NCI-H2107 (cell line): ENCODE data around the gene OR9G4.

Source experiments
- DNase-seq: peaks from one replicate; lab custom pipeline; 2025; lab: John Stamatoyannopoulos, UW

The OR9G4 gene

GRCh38 chr11:56748597-56748996 lies at the start of gene OR9G4:
TSS of gene OR9G4 (minus strand) at chr11:56748697. CDS start at chr11:56743766, 4,931 bp downstream.
- DNase-seq: no peak

DNA sequence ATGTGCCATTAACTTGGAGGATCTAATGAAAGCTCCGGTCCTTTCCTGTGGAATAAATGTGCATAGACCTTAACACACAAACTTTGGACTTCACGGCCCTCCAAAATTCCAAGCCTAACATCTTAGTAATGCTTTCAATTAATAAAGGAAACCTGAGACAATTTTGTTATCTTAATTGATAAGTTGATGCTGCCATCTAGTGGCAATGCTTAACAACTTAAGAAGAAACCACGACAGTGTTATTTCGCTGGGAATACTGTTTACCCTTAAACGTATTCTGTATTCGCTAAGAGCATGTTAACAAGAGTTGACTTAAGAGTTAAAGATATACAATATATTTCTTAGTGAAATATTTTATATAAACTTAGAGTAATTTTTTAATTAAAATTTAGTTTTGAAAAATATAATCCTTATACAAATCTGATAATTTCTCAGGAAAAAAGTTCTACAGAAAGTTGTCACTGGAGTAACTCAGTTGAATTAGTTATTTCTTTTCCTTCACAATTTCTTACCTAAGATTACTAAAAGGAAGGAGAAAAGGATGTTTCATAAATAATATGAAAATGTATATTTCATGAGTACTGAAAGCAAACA lies 35.0 kb upstream of the OR9G4 start:
- DNase-seq: peak; percentile 18

GRCh38 chr11:56782167-56782847 lies 33.8 kb upstream of the OR9G4 start:
- no peak for DNase-seq

DNA sequence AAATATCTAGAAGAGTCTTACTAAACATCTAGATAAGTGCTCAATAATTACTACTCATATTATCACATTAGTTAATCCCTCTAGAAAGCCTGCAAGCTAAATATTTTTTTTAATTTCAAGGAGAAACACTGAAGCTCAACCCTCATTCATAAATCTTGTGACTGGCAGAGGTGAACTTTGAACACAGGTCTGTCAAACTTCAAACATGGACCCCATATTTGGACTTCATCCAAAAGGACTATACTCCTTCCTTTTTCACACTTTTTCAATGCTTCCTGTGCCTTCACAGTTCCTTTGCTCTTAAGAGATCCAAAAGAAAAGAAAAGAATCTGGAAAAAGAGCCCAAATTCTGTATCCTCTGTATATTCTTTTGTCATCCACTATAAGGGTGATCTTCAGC lies 28.3 kb upstream of the OR9G4 start:
- DNase-seq: no peak

DNA sequence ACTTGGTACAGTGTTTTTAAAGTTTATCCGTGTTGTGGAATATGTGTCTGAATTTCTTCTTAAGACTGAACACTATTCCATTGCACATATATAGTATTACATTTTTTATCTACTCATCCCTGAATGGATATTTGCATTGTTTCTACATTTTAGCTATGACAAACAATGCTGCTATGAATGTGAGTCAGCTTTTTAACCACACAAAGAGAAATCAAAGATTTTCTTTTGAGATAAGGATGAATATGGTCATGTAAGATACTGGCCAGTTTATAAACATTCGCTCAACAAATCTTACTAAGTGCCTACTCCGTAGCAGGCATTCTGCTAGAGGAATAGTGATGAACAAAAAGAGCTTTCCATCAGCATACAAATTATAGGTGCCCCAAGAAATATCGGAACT lies 16.5 kb upstream of the OR9G4 start:
- DNase-seq: no peak

GRCh38 chr11:56751480-56751879 lies 3.0 kb upstream of the OR9G4 start:
- DNase-seq: no peak

- no peak for DNase-seq
Observed at GRCh38 chr11:56750190-56750589, 1.7 kb upstream of the OR9G4 start.

GRCh38 chr11:56740886-56741285 lies 7.6 kb downstream of the OR9G4 start:
- DNase-seq: no peak

GRCh38 chr11:56740107-56740506 lies 8.4 kb downstream of the OR9G4 start:
- DNase-seq: no peak

DNA sequence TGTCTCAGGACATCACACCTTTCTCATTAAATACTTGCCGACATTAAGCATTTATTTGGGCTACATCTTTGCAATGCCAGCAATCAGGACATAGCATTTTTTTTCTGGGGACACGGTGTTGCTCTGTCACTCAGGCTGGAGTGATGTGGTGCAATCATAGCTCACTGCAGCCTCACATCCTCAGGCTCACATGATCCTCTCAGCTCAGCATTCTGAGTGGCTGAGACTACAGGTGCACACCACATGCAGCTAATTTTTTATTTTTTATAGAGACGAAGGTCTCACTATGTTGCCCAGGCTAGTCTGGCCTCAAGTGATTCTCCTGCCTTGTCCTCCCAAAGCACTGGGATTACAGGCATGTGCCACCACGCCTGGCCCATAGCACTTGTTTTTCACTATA lies 28.0 kb downstream of the OR9G4 start:
- no peak for DNase-seq

GRCh38 chr11:56716379-56716854 lies 32.1 kb downstream of the OR9G4 start:
- no peak for DNase-seq

GRCh38 chr11:56714206-56714605 lies 34.3 kb downstream of the OR9G4 start:
- DNase-seq: no peak

- DNase-seq: no peak
Observed at GRCh38 chr11:56706486-56706885, 42.0 kb downstream of the OR9G4 start.

DNA sequence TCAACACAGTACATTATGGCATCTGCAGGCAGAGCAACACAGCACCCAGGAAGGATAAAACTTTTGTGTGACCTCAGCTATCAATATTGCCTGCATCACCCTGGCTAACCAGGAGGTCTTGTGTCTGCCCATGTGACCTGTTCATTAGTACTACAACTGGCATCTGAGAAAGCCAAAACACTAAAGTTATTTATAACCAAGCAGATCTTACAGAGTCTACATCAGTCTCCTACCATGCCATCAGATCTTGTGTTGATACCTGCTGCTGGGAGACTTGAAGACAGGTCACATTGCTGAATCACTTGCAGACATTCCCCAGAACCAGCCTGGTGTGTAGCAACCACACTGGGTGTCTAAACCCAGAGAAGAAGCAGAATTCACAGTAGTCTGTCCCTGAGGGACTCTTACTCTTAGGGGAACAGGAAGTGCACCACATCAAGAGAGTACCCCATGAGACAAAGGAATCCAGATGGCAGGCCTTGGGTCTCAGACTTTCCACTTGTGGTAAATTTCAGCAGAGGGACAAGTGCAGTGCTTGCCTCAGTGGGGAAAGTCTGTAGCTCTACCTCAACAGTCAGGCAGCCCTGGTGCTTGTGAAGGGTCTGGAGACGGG lies 42.6 kb downstream of the OR9G4 start:
- DNase-seq: no peak

GRCh38 chr11:56700914-56701485 lies 47.5 kb downstream of the OR9G4 start:
- no peak for DNase-seq

- no peak for DNase-seq
Observed at GRCh38 chr11:56700242-56700913, 48.1 kb downstream of the OR9G4 start.

GRCh38 chr11:56698795-56699194 lies 49.7 kb downstream of the OR9G4 start, which contains the start of gene OR9G1:
TSS of gene OR9G1 (plus strand) at chr11:56699095. CDS start at chr11:56700388, 1,293 bp downstream.
- no peak for DNase-seq

DNA sequence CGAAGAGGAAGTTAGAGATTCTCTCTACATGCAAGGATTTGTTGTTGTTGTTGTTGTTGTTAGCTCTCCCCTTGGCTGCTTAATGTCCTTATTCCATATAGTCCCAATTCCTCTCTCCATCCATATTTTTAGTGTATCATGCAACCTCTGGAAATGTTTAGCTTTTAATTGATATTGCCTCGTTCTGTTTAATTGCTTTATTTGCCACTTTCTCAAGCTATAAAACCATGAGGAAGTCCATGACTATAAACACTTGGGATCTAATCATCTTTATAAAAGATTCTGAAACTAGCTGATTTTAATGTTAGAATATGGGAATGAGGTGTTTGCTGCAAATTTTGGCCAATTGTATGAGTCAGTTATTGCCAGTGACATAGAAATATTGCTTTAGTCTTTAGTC lies 55.1 kb downstream of the OR9G4 start:
- no peak for DNase-seq
